Measurements from ENCODE around the gene UGGT2. TPM values are rescaled to one million over a fixed set of nuclear protein-coding genes. Genes with fewer than 3 reads are reported as not detected.

The UGGT2 gene
- total and polyA plus RNA-seq, 2 of the 13 experiments (the other 11 are each of a cell fraction or from before 2014, with no cell fraction given): 13.2 to 27.1 TPM

DNA sequence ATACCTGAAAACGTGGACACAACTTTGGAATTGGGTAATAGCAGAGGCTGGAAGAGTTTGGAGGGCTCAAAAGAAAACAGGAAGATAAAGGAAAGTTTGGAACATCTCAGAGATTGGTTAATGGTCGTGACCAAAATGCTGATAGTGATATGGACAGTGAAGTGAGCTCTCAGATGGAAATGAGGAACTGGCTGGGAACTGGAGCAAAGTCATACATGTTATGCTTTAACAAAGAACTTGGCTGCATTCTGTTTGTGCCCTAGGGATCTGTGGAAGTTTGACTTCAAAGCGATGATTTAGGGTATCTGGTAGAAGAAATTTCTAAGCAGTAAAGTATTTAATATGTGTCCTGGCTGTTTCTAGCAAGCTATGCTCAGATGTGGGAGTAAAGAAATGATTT, 240.1 kb downstream of the UGGT2 start:
- H3K4me3 ChIP-seq (replicated peaks in 1 of 3; ENCODE audit: insufficient read depth in 1 of 3, low read depth in 2 of 3, low read length in 3 of 3): no peak overlapping the region
- POLR2A ChIA-PET: no interaction called here
- no peaks in the 10 kb centered on the region for H3K79me2 ChIP-seq (ENCODE audit: insufficient read depth, low read length)
- no peak for FAIRE-seq
- peaks cover 8% of the 10 kb centered on the region; the same call in 1 of the 2 replicates for H3K4me1 ChIP-seq (ENCODE audit: insufficient read depth, low read length)
- H3K9ac ChIP-seq (ENCODE audit: insufficient read depth, low read depth, low read length): no peak overlapping the region
- H3K27me3 ChIP-seq (ENCODE audit: control insufficient read depth in 1 of 2, insufficient read depth in 2 of 2, low read length in 2 of 2): no peaks in the 10 kb centered on the region
- 92% methylated on average over 3 of the region's 3 CpGs for WGBS (ENCODE audit: low lambda C conversion rate)
- DNase-seq (ENCODE audit: low spot score): no peak
- ATAC-seq: no peak
- no peaks in the 10 kb centered on the region for H4K20me1 ChIP-seq (ENCODE audit: insufficient read depth, low read length)
- no TSS peak for BruUV-seq (replicated peaks)
- CTCF ChIA-PET (ENCODE audit: low intra/inter-chr PET ratio, low total read pairs): no interaction called here
- in situ Hi-C loops (cut with HindIII; ENCODE audit: extremely low pct_ligation_motif_present, low pct_unique_long_range_greater_than_20kb): no loop called here
- no peaks in the 10 kb centered on the region; the same call in 1 of the 2 replicates for H3K9me3 ChIP-seq (ENCODE audit: low read length)
- intact Hi-C loops (cut with micrococcal nuclease; ENCODE audit: unreplicated experiment): no loop called here
- H3K36me3 ChIP-seq (replicated peaks in 1 of 2; ENCODE audit: control insufficient read depth in 1 of 2, insufficient read depth in 2 of 2, low read length in 2 of 2): 0 out of 5 replicates have a peak, but pooled peaks cover 2 to 12% of the 10 kb centered on the region in 2 experiments
- no peak for TF ChIP-seq SRSF4 (IDR thresholded peaks at IDR 0.05; ENCODE audit: low read depth, low read length, poor library complexity, severe bottlenecking)
- TF ChIP-seq, protein P1, sequence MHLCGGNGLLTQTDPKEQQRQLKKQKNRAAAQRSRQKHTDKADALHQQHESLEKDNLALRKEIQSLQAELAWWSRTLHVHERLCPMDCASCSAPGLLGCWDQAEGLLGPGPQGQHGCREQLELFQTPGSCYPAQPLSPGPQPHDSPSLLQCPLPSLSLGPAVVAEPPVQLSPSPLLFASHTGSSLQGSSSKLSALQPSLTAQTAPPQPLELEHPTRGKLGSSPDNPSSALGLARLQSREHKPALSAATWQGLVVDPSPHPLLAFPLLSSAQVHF (CRISPR knock-in tag; IDR thresholded peaks at IDR 0.05): no peak
- TF ChIP-seq, protein P2, sequence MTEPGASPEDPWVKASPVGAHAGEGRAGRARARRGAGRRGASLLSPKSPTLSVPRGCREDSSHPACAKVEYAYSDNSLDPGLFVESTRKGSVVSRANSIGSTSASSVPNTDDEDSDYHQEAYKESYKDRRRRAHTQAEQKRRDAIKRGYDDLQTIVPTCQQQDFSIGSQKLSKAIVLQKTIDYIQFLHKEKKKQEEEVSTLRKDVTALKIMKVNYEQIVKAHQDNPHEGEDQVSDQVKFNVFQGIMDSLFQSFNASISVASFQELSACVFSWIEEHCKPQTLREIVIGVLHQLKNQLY (CRISPR knock-in tag; IDR thresholded peaks at IDR 0.05): no peak
- TF ChIP-seq, protein P3, sequence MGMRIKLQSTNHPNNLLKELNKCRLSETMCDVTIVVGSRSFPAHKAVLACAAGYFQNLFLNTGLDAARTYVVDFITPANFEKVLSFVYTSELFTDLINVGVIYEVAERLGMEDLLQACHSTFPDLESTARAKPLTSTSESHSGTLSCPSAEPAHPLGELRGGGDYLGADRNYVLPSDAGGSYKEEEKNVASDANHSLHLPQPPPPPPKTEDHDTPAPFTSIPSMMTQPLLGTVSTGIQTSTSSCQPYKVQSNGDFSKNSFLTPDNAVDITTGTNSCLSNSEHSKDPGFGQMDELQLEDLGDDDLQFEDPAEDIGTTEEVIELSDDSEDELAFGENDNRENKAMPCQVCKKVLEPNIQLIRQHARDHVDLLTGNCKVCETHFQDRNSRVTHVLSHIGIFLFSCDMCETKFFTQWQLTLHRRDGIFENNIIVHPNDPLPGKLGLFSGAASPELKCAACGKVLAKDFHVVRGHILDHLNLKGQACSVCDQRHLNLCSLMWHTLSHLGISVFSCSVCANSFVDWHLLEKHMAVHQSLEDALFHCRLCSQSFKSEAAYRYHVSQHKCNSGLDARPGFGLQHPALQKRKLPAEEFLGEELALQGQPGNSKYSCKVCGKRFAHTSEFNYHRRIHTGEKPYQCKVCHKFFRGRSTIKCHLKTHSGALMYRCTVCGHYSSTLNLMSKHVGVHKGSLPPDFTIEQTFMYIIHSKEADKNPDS (CRISPR knock-in tag; IDR thresholded peaks at IDR 0.05): no peak
- TF ChIP-seq TCF12 (IDR thresholded peaks at IDR 0.05): no peak
- no peak for TF ChIP-seq TCF12 (CRISPR knock-in tag; IDR thresholded peaks at IDR 0.05)
- TF ChIP-seq ZNF747 (CRISPR knock-in tag; IDR thresholded peaks at IDR 0.05; ENCODE audit: borderline replicate concordance): no peak
- TF ChIP-seq KDM5B (CRISPR knock-in tag; IDR thresholded peaks at IDR 0.05; ENCODE audit: borderline replicate concordance): no peak
- TF ChIP-seq ZNF382 (CRISPR knock-in tag; IDR thresholded peaks at IDR 0.05; ENCODE audit: borderline replicate concordance): no peak
- TF ChIP-seq BHLHE40 (IDR thresholded peaks at IDR 0.05; ENCODE audit: low read length): no peak
- TF ChIP-seq ZNF326 (CRISPR knock-in tag; IDR thresholded peaks at IDR 0.05; ENCODE audit: borderline replicate concordance): no peak
- TF ChIP-seq, protein P4, sequence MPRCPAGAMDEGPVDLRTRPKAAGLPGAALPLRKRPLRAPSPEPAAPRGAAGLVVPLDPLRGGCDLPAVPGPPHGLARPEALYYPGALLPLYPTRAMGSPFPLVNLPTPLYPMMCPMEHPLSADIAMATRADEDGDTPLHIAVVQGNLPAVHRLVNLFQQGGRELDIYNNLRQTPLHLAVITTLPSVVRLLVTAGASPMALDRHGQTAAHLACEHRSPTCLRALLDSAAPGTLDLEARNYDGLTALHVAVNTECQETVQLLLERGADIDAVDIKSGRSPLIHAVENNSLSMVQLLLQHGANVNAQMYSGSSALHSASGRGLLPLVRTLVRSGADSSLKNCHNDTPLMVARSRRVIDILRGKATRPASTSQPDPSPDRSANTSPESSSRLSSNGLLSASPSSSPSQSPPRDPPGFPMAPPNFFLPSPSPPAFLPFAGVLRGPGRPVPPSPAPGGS (CRISPR knock-in tag; IDR thresholded peaks at IDR 0.05): no peak
- no peak for TF ChIP-seq SP4 (CRISPR knock-in tag; IDR thresholded peaks at IDR 0.05)
- no peak for TF ChIP-seq ZNF441 (CRISPR knock-in tag; IDR thresholded peaks at IDR 0.05; ENCODE audit: borderline replicate concordance)
- no peak for TF ChIP-seq DMAP1 (CRISPR knock-in tag; IDR thresholded peaks at IDR 0.05)
- TF ChIP-seq RXRA (CRISPR knock-in tag; IDR thresholded peaks at IDR 0.05): no peak
- TF ChIP-seq ZNF878 (CRISPR knock-in tag; IDR thresholded peaks at IDR 0.05): no peak
- TF ChIP-seq, protein P5, sequence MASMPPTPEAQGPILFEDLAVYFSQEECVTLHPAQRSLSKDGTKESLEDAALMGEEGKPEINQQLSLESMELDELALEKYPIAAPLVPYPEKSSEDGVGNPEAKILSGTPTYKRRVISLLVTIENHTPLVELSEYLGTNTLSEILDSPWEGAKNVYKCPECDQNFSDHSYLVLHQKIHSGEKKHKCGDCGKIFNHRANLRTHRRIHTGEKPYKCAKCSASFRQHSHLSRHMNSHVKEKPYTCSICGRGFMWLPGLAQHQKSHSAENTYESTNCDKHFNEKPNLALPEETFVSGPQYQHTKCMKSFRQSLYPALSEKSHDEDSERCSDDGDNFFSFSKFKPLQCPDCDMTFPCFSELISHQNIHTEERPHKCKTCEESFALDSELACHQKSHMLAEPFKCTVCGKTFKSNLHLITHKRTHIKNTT (CRISPR knock-in tag; IDR thresholded peaks at IDR 0.05): no peak
- TF ChIP-seq SNAI1 (CRISPR knock-in tag; IDR thresholded peaks at IDR 0.05; ENCODE audit: borderline replicate concordance): no peak
- no peak for TF ChIP-seq ZNF724P (CRISPR knock-in tag; IDR thresholded peaks at IDR 0.05; ENCODE audit: borderline replicate concordance)
- TF ChIP-seq ZNF331 (CRISPR knock-in tag; IDR thresholded peaks at IDR 0.05): no peak
- no peak overlapping the region for H3K4me2 ChIP-seq (ENCODE audit: low read depth, low read length)
- no peak overlapping the region for H2AFZ ChIP-seq (ENCODE audit: low read length)
- H3K27ac ChIP-seq (ENCODE audit: extremely low read length, insufficient read depth, low read length): no peak overlapping the region
